Activated CD8-positive, alpha-beta T cell treated with anti-CD3 and anti-CD28 coated beads for 36 hours (primary cell): ENCODE results near the gene GRK5. TPM values are rescaled to one million over a fixed set of nuclear protein-coding genes. Genes with fewer than 3 reads are reported as not detected.
A peak's percentile ranks its signal among the peaks of the same experiment; 100 is the strongest.

ENCODE experiments used
- ATAC-seq: fragments of 200-7000 bp; cut with Tn5 transposase; one replicate; pipeline ENCODE4 v1.10.0; 2021; ENCODE audit warnings: mild to moderate bottlenecking, moderate library complexity
- CTCF ChIA-PET: fragments of 350-600 bp; sonication (Branson Sonifier 250); formaldehyde crosslinking; loops from one replicate; lab custom pipeline; 2021; ENCODE audit warnings: antibody characterized with exemption; lab: Charles Lee
- POLR2A ChIA-PET: fragments of 350-600 bp; sonication (Branson Sonifier 250); formaldehyde crosslinking; loops from one replicate; lab custom pipeline; 2021; ENCODE audit warnings: antibody characterized with exemption; lab: Charles Lee
- DNase-seq: peaks from one replicate; pipeline ENCODE4 v3.0.0-alpha.2; 2020
- H3K27ac Mint-ChIP-seq: one replicate; pipeline ENCODE4 v1.8.0; 2021; ENCODE audit warnings: mild to moderate bottlenecking, mixed read lengths
- H3K27me3 Mint-ChIP-seq: one replicate; pipeline ENCODE4 v1.8.0; 2021; ENCODE audit warnings: mixed read lengths
- H3K36me3 Mint-ChIP-seq: one replicate; pipeline ENCODE4 v1.8.0; 2021; ENCODE audit warnings: low read depth, mixed read lengths
- H3K4me1 Mint-ChIP-seq: one replicate; pipeline ENCODE4 v1.8.0; 2021; ENCODE audit warnings: low read depth, mixed read lengths
- H3K4me3 Mint-ChIP-seq: one replicate; pipeline ENCODE4 v1.8.0; 2021; ENCODE audit warnings: mild to moderate bottlenecking, moderate library complexity, mixed read lengths
- H3K9me3 Mint-ChIP-seq: one replicate; pipeline ENCODE4 v1.8.0; 2021; ENCODE audit warnings: mixed read lengths
- CTCF ChIP-seq: fragments of 200-600 bp; IDR thresholded peaks from one replicate; pipeline ENCODE4 v1.8.0; 2022; ENCODE audit warnings: antibody characterized with exemption, mild to moderate bottlenecking
- intact Hi-C: fragments of 100-400 bp; cut with micrococcal nuclease; formaldehyde crosslinking; loops from one replicate; pipeline ENCODE4 v1.10.0; 2022
- total RNA-seq, 2 experiments: library from RNA; stranded (reverse); gene quantifications; one replicate each; pipeline ENCODE4 v1.2.3, GENCODE V29; 2021

GRK5 gene
- total RNA-seq, 2 experiments from 2014 or later: 14.8 to 15.6 TPM

- Mint-ChIP-seq H3K36me3 (peaks cover 3% of the 10 kb centered on the region), H3K9me3 (no peaks in the 10 kb centered on the region), H3K4me1 (peaks cover 19% of the 10 kb centered on the region), H3K27ac (peak overlapping the region; percentile 55), H3K27me3 (no peaks in the 10 kb centered on the region), H3K4me3 (no peak overlapping the region)
- DNase-seq: no peak
- TF ChIP-seq CTCF: no peak
- POLR2A ChIA-PET: no interaction called here
- ATAC-seq: peak; percentile 27
- CTCF ChIA-PET: interaction anchor here (1.5 kb wide), 1 partner anchor 24 kb away, joined by 5 read pairs; no protein-coding TSS in a partner anchor
- intact Hi-C loops: no loop called here
Measured at GRCh38 chr10:119393421-119393820, 186.1 kb downstream of the GRK5 start.

- no peaks in the 10 kb centered on the region for H3K27me3 Mint-ChIP-seq
- H3K36me3 Mint-ChIP-seq: no peaks in the 10 kb centered on the region
- ChIA-PET CTCF (interaction anchor here (1.5 kb wide), 1 partner anchor 24 kb away, joined by 5 read pairs; no protein-coding TSS in a partner anchor), POLR2A (no interaction called here)
- no peak overlapping the region for H3K4me3 Mint-ChIP-seq
- H3K27ac Mint-ChIP-seq: peak overlapping the region; percentile 55
- DNase-seq (no peak), ATAC-seq (no peak)
- no peaks in the 10 kb centered on the region for H3K9me3 Mint-ChIP-seq
- intact Hi-C loops: no loop called here
- H3K4me1 Mint-ChIP-seq: peaks cover 19% of the 10 kb centered on the region
- TF ChIP-seq CTCF: no peak
Measured at GRCh38 chr10:119393845-119394244, 186.5 kb downstream of the GRK5 start.

GRCh38 chr10:119394657-119395279 lies 187.4 kb downstream of the GRK5 start:
- Mint-ChIP-seq H3K4me1 (peaks cover 19% of the 10 kb centered on the region), H3K4me3 (no peak overlapping the region), H3K27ac (no peak overlapping the region), H3K27me3 (no peaks in the 10 kb centered on the region), H3K9me3 (no peaks in the 10 kb centered on the region), H3K36me3 (no peaks in the 10 kb centered on the region)
- intact Hi-C loops: no loop called here
- ATAC-seq (no peak), DNase-seq (no peak)
- no peak for TF ChIP-seq CTCF
- CTCF ChIA-PET: interaction anchor here (1.0 kb wide), 1 partner anchor 188 kb away, joined by 4 read pairs; the partner anchor contains the start of gene GRK5
- POLR2A ChIA-PET: no interaction called here

GRCh38 chr10:119395280-119396007 lies 188.1 kb downstream of the GRK5 start:
- Mint-ChIP-seq H3K27me3 (no peaks in the 10 kb centered on the region), H3K27ac (peak overlapping the region; percentile 34), H3K9me3 (no peaks in the 10 kb centered on the region), H3K36me3 (no peaks in the 10 kb centered on the region), H3K4me3 (no peak overlapping the region), H3K4me1 (peaks cover 19% of the 10 kb centered on the region)
- TF ChIP-seq CTCF: no peak
- ChIA-PET CTCF (interaction anchor here (1.0 kb wide), 1 partner anchor 188 kb away, joined by 4 read pairs; the partner anchor contains the start of gene GRK5), POLR2A (no interaction called here)
- intact Hi-C loops: no loop called here
- no peak for DNase-seq
- ATAC-seq: no peak
